ENCODE measurements around the gene MAPK9.

DNA sequence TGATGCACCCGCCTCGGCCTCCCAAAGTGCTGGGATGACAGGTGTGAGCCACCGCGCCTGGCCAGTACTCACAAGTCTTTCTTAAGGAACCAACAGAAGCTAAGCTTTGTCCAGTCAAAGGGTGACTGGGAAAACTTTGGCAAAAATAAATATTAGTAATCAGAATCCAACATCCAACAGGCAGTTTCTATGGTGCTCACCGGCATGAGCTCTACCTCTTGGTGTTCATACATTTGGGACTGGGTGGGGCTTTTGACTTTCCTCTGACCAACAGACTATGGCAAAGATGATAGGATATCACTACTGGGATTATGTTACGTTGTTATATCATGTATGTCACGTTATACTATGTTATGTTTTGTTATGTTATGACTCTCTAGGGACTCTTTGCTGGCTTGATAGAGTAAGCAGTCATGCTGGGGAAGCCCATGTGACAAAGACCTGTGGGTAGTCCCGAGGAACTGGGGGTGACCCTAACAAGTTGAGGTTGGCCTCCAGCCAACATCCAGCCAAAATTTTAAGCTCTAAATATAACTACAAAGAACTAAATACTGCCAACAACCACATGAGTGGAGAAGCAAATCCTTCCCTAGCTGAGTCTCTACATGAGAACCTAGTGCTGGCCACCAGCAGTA is 88.8 kb downstream of the MAPK9 start:
- TF ChIP-seq, protein P1, sequence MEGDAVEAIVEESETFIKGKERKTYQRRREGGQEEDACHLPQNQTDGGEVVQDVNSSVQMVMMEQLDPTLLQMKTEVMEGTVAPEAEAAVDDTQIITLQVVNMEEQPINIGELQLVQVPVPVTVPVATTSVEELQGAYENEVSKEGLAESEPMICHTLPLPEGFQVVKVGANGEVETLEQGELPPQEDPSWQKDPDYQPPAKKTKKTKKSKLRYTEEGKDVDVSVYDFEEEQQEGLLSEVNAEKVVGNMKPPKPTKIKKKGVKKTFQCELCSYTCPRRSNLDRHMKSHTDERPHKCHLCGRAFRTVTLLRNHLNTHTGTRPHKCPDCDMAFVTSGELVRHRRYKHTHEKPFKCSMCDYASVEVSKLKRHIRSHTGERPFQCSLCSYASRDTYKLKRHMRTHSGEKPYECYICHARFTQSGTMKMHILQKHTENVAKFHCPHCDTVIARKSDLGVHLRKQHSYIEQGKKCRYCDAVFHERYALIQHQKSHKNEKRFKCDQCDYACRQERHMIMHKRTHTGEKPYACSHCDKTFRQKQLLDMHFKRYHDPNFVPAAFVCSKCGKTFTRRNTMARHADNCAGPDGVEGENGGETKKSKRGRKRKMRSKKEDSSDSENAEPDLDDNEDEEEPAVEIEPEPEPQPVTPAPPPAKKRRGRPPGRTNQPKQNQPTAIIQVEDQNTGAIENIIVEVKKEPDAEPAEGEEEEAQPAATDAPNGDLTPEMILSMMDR (IDR thresholded peaks at IDR 0.05) = no peak
- TF ChIP-seq POLR2AphosphoS5 (IDR thresholded peaks at IDR 0.05) = no peak
- no peak for TF ChIP-seq EP300 (IDR thresholded peaks at IDR 0.05)
- TF ChIP-seq POLR2A (IDR thresholded peaks at IDR 0.05) = no peak
